HepG2 (cell line): Measurements from ENCODE around the gene PIK3R1. TPM values are rescaled to one million over a fixed set of nuclear protein-coding genes. Genes with fewer than 3 reads are reported as not detected.
A peak's percentile ranks its signal among the peaks of the same experiment; 100 is the strongest.

Experiments
- AGO2 ChIP-seq: fragments of 200-400 bp; formaldehyde crosslinking; optimal IDR thresholded peaks from 2 replicates; pipeline ENCODE3; 2017; ENCODE audit warnings: mild to moderate bottlenecking, low read depth, low read length, moderate library complexity
- AHR ChIP-seq: IDR thresholded peaks from 2 replicates; pipeline ENCODE4 v1.6.1; 2018; ENCODE audit warnings: missing genetic modification reagents, missing compliant biosample characterization
- FOXK1 ChIP-seq: sonication (generic); formaldehyde crosslinking; IDR thresholded peaks from 2 replicates; pipeline ENCODE4 v1.4.0; 2020; ENCODE audit warnings: low read depth, missing genetic modification reagents, borderline replicate concordance
- FOXP4 ChIP-seq: sonication (generic); formaldehyde crosslinking; IDR thresholded peaks from 2 replicates; pipeline ENCODE4 v1.4.0; 2020; ENCODE audit warnings: missing genetic modification reagents
- ISL2 ChIP-seq: sonication (generic); formaldehyde crosslinking; IDR thresholded peaks from 2 replicates; pipeline ENCODE4 v1.5.0; 2020; ENCODE audit warnings: missing genetic modification reagents
- MIER3 ChIP-seq: IDR thresholded peaks from 2 replicates; pipeline ENCODE4 v1.6.1; 2016; ENCODE audit warnings: missing compliant biosample characterization, borderline replicate concordance
- NFAT5 ChIP-seq: sonication (generic); formaldehyde crosslinking; IDR thresholded peaks from 2 replicates; pipeline ENCODE4 v1.4.0; 2020; ENCODE audit warnings: missing genetic modification reagents
- NR2C2 ChIP-seq: sonication (generic); formaldehyde crosslinking; IDR thresholded peaks from 2 replicates; pipeline ENCODE4 v1.4.0; 2020; ENCODE audit warnings: missing genetic modification reagents, mild to moderate bottlenecking, moderate library complexity, borderline replicate concordance
- RAD21 ChIP-seq: fragments of 450-650 bp; formaldehyde crosslinking; IDR thresholded peaks from 2 replicates; pipeline ENCODE4 v1.5.0; 2020; ENCODE audit warnings: mild to moderate bottlenecking
- ZGPAT ChIP-seq: IDR thresholded peaks from 2 replicates; pipeline ENCODE4 v1.6.1; 2016; ENCODE audit warnings: mild to moderate bottlenecking
- ZNF343 ChIP-seq: sonication (generic); formaldehyde crosslinking; IDR thresholded peaks from 2 replicates; pipeline ENCODE4 v1.4.0; 2020; ENCODE audit warnings: mild to moderate bottlenecking, missing genetic modification reagents
- ZNF367 ChIP-seq: sonication (generic); formaldehyde crosslinking; IDR thresholded peaks from 2 replicates; pipeline ENCODE4 v1.4.0; 2020; ENCODE audit warnings: missing genetic modification reagents, borderline replicate concordance
- ZNF382 ChIP-seq: sonication (generic); formaldehyde crosslinking; IDR thresholded peaks from 2 replicates; pipeline ENCODE4 v1.5.0; 2020; ENCODE audit warnings: missing genetic modification reagents, mild to moderate bottlenecking, borderline replicate concordance
- ZNF431 ChIP-seq: sonication (generic); formaldehyde crosslinking; IDR thresholded peaks from 2 replicates; pipeline ENCODE4 v1.9.0; 2022; ENCODE audit warnings: missing genetic modification reagents, low read depth, mild to moderate bottlenecking, borderline replicate concordance
- ZNF512B ChIP-seq: sonication (generic); formaldehyde crosslinking; IDR thresholded peaks from 2 replicates; pipeline ENCODE4 v1.5.1; 2020; ENCODE audit warnings: missing genetic modification reagents, mild to moderate bottlenecking, borderline replicate concordance
- ZNF546 ChIP-seq: sonication (generic); formaldehyde crosslinking; conservative IDR thresholded peaks from 2 replicates; pipeline ENCODE4 v1.8.1; 2023; ENCODE audit warnings: mild to moderate bottlenecking, missing genetic modification reagents
- ZNF747 ChIP-seq: sonication (generic); formaldehyde crosslinking; IDR thresholded peaks from 2 replicates; pipeline ENCODE4 v1.8.1; 2023; ENCODE audit warnings: missing genetic modification reagents, mild to moderate bottlenecking, borderline replicate concordance
- polyA plus RNA-seq, 8 experiments: library from polyadenylated mRNA; depleted of rRNA in 3 of 8; stranded (reverse) in 7 of 8; unstranded in 1 of 8; fragments of >200 nt; fragmentation: Illumina TruSeq in 4 of 8; extraction: Trizol in 4 of 8; gene quantifications; 2 replicates each; pipeline versions ENCODE4 v1.2.1 to v1.2.3, GENCODE V29; 2011 to 2016; ENCODE audit warnings: low read depth in 4 of 8, missing spikeins in 1 of 8, mixed read lengths in 1 of 8; ENCODE audit not compliant: insufficient read depth in 1 of 8
- total RNA-seq, 5 experiments: library from RNA; depleted of rRNA; stranded (reverse); fragments of >200 nt; fragmentation: Illumina TruSeq; extraction: Trizol; gene quantifications; 2 replicates each; pipeline ENCODE4 v1.2.3, GENCODE V29; 2016; ENCODE audit warnings: low read depth in 1 of 5

The PIK3R1 gene
- total and polyA plus RNA-seq, 2 of the 13 experiments (the other 11 are each of a cell fraction or from before 2014, with no cell fraction given) = 8.4 to 21.3 TPM

- TF ChIP-seq ZNF367 (peak; percentile 22; the same call in 1 of the 2 replicates), ZNF431 (0 out of 2 replicates have a peak, but pooled peaks have one; percentile 46), ZNF512B (CRISPR knock-in tag) (no peak), ZNF343 (peak; percentile 91; the same call in 1 of the 2 replicates), NFAT5 (peak; percentile 33; the same call in 1 of the 2 replicates), AHR (CRISPR knock-in tag) (peak; percentile 31; the same call in 1 of the 2 replicates), ZNF382 (CRISPR knock-in tag) (no peak), FOXP4 (CRISPR knock-in tag) (0 out of 2 replicates have a peak, but pooled peaks have one; percentile 20), ZNF546 (CRISPR knock-in tag) (peak; percentile 72), RAD21 (CRISPR knock-in tag) (peak; percentile 45), ISL2 (CRISPR knock-in tag) (peak; percentile 8; the same call in 1 of the 2 replicates), AGO2 (peak; percentile 68), FOXK1 (peak; percentile 37; the same call in 1 of the 2 replicates), ZGPAT (CRISPR knock-in tag) (peak; percentile 68; the same call in 1 of the 2 replicates), NR2C2 (CRISPR knock-in tag) (peak; percentile 59), ZNF747 (peak; percentile 86), MIER3 (CRISPR knock-in tag) (no peak)
These were observed at the start of gene PIK3R1 (continued) for GRCh38 chr5:68215208-68215897.
